ENCODE measurements around the gene IL6ST.
"Not testable (repeated sequence)": the region's sequence is repeated elsewhere in the genome, so short reads cannot be mapped to it uniquely, and the experiment has no call there.

The IL6ST gene

DNA sequence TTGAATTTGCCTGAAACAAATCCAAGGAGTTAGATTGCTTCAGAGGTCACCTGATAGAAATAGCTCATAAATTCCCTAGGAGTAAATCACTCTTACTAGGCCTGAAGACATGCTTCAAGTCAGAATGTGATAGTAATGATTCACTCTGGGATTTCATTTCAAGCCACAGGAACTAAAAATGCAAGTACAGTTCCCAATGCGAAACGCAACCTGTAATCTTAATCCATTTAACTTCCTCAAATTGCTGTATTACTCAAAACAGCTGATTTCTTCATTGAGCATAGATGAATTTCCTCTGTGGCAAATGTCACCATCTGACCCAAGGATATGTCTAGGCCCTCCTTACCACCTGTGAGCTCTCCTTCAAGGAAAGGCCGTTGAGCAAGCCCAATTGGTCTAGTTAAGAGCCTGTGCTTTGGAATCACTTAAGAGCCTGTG is 32.1 kb upstream of the IL6ST start:
- TF ChIP-seq CTCF (IDR thresholded peaks at IDR 0.05) = no peak
- DNase-seq (ENCODE audit: low spot score) = no peak
- no peak overlapping the region for H3K4me3 ChIP-seq
- no peak overlapping the region for H3K27ac ChIP-seq

DNA sequence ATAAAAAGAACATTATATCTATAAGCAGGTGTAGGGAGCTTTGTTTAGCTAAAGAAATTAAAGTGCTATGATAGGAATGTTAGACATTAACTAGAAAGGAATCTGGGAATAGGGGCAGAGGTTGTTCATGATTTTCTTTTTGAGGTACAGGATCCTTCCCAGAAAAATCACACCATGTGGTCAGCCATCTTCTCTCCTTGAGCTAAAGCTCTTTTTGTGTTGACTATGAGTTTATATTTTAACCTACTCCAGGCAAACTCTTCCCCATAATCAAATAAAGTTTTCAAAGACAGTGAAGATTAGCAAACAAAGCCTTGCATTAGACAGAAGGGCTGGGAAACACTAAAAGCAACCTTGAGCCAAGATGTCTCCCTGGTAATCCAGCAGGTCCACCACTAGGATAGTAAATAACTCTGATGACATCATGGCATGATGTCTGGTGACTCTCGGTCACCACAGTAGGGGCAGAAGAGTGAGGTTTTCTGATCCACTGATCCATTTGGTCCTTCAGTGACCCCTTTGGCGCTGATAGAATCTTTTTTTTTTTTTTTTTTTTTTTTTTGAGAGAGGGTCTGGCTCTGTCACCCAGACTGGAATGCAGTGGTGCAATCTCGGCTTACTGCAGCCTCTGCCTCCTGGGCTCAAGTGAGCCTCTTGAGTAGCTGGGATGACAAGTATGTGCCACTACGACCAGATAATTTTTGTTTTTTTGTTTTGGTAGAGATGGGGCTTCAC is 30.6 kb upstream of the IL6ST start:
- no peak overlapping the region for H3K4me3 ChIP-seq
- no peak for TF ChIP-seq CTCF (IDR thresholded peaks at IDR 0.05)
- no peak for DNase-seq (ENCODE audit: low spot score)
- no peak overlapping the region for H3K27ac ChIP-seq

- Histone ChIP-seq H3K4me3 (no peak overlapping the region), H3K27ac (no peak overlapping the region)
- DNase-seq (ENCODE audit: low spot score) = no peak
- TF ChIP-seq CTCF (IDR thresholded peaks at IDR 0.05) = no peak
Measured at GRCh38 chr5:56024810-56025150, 30.0 kb upstream of the IL6ST start.

GRCh38 chr5:56023296-56023695 is 28.5 kb upstream of the IL6ST start:
- no peak for TF ChIP-seq CTCF (IDR thresholded peaks at IDR 0.05)
- Histone ChIP-seq H3K27ac (no peak overlapping the region), H3K4me3 (no peak overlapping the region)
- no peak for DNase-seq (ENCODE audit: low spot score)

DNA sequence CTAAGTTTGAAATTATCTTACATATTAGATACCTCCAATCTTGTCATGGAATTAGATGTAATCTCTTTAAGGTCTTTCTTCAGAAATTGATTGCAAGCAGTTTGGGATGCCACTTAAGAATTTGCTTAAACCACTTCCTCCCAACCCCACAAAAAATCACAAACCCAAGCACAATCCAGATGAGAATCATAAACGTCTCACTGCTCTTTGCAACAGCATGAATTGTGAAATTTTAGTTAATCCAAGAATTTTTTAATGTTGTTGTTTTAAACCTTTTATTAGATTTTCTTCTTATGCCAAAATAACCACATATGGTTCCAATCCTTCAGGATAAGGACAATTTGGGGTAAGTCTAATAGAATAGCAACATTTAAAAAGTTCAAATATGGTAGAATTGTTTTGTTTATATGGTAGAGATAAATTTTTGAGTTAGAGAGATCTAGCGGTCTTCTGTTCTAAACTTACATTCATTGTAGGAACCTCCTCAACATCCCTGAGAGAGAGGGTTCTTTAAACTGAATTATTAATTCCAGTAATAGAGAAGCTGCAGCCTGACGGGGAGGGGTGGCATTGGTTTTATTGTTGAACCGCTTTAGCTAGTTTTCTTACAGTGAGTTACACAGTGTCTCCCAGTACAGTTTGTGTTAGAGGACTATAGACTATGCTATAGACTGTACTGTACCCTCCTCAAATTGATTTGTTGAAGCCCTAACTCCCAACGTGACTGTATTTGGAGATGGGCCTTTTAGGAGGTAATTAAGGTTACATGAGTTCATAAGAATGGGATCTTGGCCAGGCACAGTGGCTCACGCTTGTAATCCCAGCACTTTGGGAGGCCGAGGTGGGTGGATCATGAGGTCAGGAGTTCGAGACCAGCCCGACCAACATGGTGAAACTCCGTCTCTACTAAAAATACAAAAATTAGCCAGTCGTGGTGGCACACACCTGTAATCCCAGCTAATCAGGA is 24.8 kb upstream of the IL6ST start:
- H3K4me3 ChIP-seq = no peak overlapping the region
- no peak for TF ChIP-seq CTCF (IDR thresholded peaks at IDR 0.05)
- H3K27ac ChIP-seq = peak overlapping the region in 1 of 2 donors; percentile 1
- no peak for DNase-seq (ENCODE audit: low spot score)

DNA sequence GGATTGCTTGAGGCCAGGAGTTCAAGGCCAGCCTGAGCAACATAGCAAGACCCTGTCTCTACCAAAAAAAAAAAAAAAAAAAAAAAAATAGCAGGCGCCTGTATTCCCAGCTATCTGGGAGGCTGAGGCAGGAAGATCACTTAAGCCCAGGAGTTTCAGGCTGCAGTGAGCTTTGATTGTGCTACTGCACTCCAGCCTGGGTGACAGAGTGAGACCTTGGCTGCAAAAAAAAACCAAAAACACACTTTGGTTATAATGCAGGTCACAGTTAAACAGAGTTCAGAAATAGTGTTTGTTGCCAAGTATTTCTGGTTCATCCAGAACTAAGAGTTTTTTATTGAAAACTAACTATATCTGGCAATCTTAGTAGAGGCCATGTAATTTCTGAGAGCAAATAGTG is 24.1 kb upstream of the IL6ST start:
- Histone ChIP-seq H3K27ac (no peak overlapping the region), H3K4me3 (no peak overlapping the region)
- DNase-seq (ENCODE audit: low spot score) = no peak
- TF ChIP-seq CTCF (IDR thresholded peaks at IDR 0.05) = no peak

GRCh38 chr5:56014701-56015100 is 19.9 kb upstream of the IL6ST start:
- not testable (repeated sequence) for DNase-seq (ENCODE audit: low spot score); H3K27ac ChIP-seq; H3K4me3 ChIP-seq

DNA sequence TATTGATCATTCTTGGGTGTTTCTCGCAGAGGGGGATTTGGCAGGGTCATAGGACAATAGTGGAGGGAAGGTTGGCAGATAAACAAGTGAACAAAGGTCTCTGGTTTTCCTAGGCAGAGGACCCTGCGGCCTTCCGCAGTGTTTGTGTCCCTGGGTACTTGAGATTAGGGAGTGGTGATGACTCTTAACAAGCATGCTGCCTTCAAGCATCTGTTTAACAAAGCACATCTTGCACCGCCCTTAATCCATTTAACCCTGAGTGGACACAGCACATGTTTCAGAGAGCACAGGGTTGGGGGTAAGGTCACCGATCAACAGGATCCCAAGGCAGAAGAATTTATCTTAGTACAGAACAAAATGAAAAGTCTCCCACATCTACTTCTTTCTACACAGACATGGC is 19.2 kb upstream of the IL6ST start:
- not testable (repeated sequence) for DNase-seq (ENCODE audit: low spot score); H3K27ac ChIP-seq; H3K4me3 ChIP-seq
